ENCODE measurements around the gene LMF1. TPM values are rescaled to one million over a fixed set of nuclear protein-coding genes. Genes with fewer than 3 reads are reported as not detected.

LMF1 gene
- polyA plus RNA-seq, 2 donors: 8.2 to 17.2 TPM

GRCh38 chr16:922051-922450 lies 48.7 kb downstream of the LMF1 start:
- H3K36me3 ChIP-seq (ENCODE audit: control insufficient read depth in 2 of 2, insufficient read depth in 2 of 2, low read length in 1 of 2): peaks cover 0 to 19% of the 10 kb centered on the region in 2 donors
- WGBS, 2 donors: 94 to 96% methylated on average over 13 of the region's 13 CpGs
- no peak overlapping the region for H3K4me3 ChIP-seq (ENCODE audit: low read depth in 1 of 2, low read length in 2 of 2)
- peaks cover 0 to 5% of the 10 kb centered on the region in 2 donors for H3K9me3 ChIP-seq (ENCODE audit: control insufficient read depth in 2 of 2, insufficient read depth in 1 of 2, low read depth in 1 of 2, low read length in 1 of 2)
- peaks cover 2% of the 10 kb centered on the region in 2 donors for H3K4me1 ChIP-seq (ENCODE audit: control insufficient read depth in 2 of 2, insufficient read depth in 2 of 2, low read length in 1 of 2)
- no peak overlapping the region for H3K27ac ChIP-seq (ENCODE audit: low read depth in 2 of 2, low read length in 1 of 2)
- H3K27me3 ChIP-seq (ENCODE audit: control insufficient read depth in 1 of 2, insufficient read depth in 2 of 2, low read length in 2 of 2): no peaks in the 10 kb centered on the region

- Histone ChIP-seq H3K9me3 (ENCODE audit: control insufficient read depth in 2 of 2, insufficient read depth in 1 of 2, low read depth in 1 of 2, low read length in 1 of 2) (peaks cover 0 to 5% of the 10 kb centered on the region in 2 donors), H3K4me3 (ENCODE audit: low read depth in 1 of 2, low read length in 2 of 2) (no peak overlapping the region), H3K36me3 (ENCODE audit: control insufficient read depth in 2 of 2, insufficient read depth in 2 of 2, low read length in 1 of 2) (peaks cover 0 to 19% of the 10 kb centered on the region in 2 donors), H3K27ac (ENCODE audit: low read depth in 2 of 2, low read length in 1 of 2) (no peak overlapping the region), H3K27me3 (ENCODE audit: control insufficient read depth in 1 of 2, insufficient read depth in 2 of 2, low read length in 2 of 2) (no peaks in the 10 kb centered on the region), H3K4me1 (ENCODE audit: control insufficient read depth in 2 of 2, insufficient read depth in 2 of 2, low read length in 1 of 2) (peaks cover 2% of the 10 kb centered on the region in 2 donors)
- WGBS, 2 donors: 92 to 94% methylated on average over 32 of the region's 32 CpGs
Observed at GRCh38 chr16:921321-921905, 49.4 kb downstream of the LMF1 start.

- Histone ChIP-seq H3K4me1 (ENCODE audit: control insufficient read depth in 2 of 2, insufficient read depth in 2 of 2, low read length in 1 of 2) (peaks cover 0 to 2% of the 10 kb centered on the region in 2 donors), H3K36me3 (ENCODE audit: control insufficient read depth in 2 of 2, insufficient read depth in 2 of 2, low read length in 1 of 2) (peaks cover 0 to 12% of the 10 kb centered on the region in 2 donors), H3K27ac (ENCODE audit: low read depth in 2 of 2, low read length in 1 of 2) (no peak overlapping the region), H3K27me3 (ENCODE audit: control insufficient read depth in 1 of 2, insufficient read depth in 2 of 2, low read length in 2 of 2) (no peaks in the 10 kb centered on the region), H3K4me3 (ENCODE audit: low read depth in 1 of 2, low read length in 2 of 2) (no peak overlapping the region), H3K9me3 (ENCODE audit: control insufficient read depth in 2 of 2, insufficient read depth in 1 of 2, low read depth in 1 of 2, low read length in 1 of 2) (peaks cover 0 to 4% of the 10 kb centered on the region in 2 donors)
- 80 to 82% methylated on average over 18 of the region's 18 CpGs for WGBS, 2 donors
Observed at GRCh38 chr16:920717-921116, 50.1 kb downstream of the LMF1 start.

GRCh38 chr16:920051-920681 lies 50.6 kb downstream of the LMF1 start:
- Histone ChIP-seq H3K4me1 (ENCODE audit: control insufficient read depth in 2 of 2, insufficient read depth in 2 of 2, low read length in 1 of 2) (peaks cover 0 to 2% of the 10 kb centered on the region in 2 donors), H3K4me3 (ENCODE audit: low read depth in 1 of 2, low read length in 2 of 2) (no peak overlapping the region), H3K27ac (ENCODE audit: low read depth in 2 of 2, low read length in 1 of 2) (no peak overlapping the region), H3K27me3 (ENCODE audit: control insufficient read depth in 1 of 2, insufficient read depth in 2 of 2, low read length in 2 of 2) (no peaks in the 10 kb centered on the region), H3K36me3 (ENCODE audit: control insufficient read depth in 2 of 2, insufficient read depth in 2 of 2, low read length in 1 of 2) (peaks cover 0 to 12% of the 10 kb centered on the region in 2 donors), H3K9me3 (ENCODE audit: control insufficient read depth in 2 of 2, insufficient read depth in 1 of 2, low read depth in 1 of 2, low read length in 1 of 2) (peaks cover 0 to 3% of the 10 kb centered on the region in 2 donors)
- WGBS, 2 donors: 71 to 81% methylated on average over 23 of the region's 23 CpGs

- Histone ChIP-seq H3K36me3 (ENCODE audit: control insufficient read depth in 2 of 2, insufficient read depth in 2 of 2, low read length in 1 of 2) (peaks cover 0 to 10% of the 10 kb centered on the region in 2 donors), H3K4me1 (ENCODE audit: control insufficient read depth in 2 of 2, insufficient read depth in 2 of 2, low read length in 1 of 2) (peaks cover 0 to 2% of the 10 kb centered on the region in 2 donors), H3K27ac (ENCODE audit: low read depth in 2 of 2, low read length in 1 of 2) (no peak overlapping the region), H3K27me3 (ENCODE audit: control insufficient read depth in 1 of 2, insufficient read depth in 2 of 2, low read length in 2 of 2) (no peaks in the 10 kb centered on the region), H3K9me3 (ENCODE audit: control insufficient read depth in 2 of 2, insufficient read depth in 1 of 2, low read depth in 1 of 2, low read length in 1 of 2) (peaks cover 0 to 3% of the 10 kb centered on the region in 2 donors), H3K4me3 (ENCODE audit: low read depth in 1 of 2, low read length in 2 of 2) (no peak overlapping the region)
- WGBS, 2 donors: 91 to 93% methylated on average over 15 of the region's 15 CpGs
Observed at GRCh38 chr16:919658-920050, 51.1 kb downstream of the LMF1 start.

GRCh38 chr16:918741-919657 lies 51.8 kb downstream of the LMF1 start:
- peaks cover 0 to 3% of the 10 kb centered on the region in 2 donors for H3K9me3 ChIP-seq (ENCODE audit: control insufficient read depth in 2 of 2, insufficient read depth in 1 of 2, low read depth in 1 of 2, low read length in 1 of 2)
- H3K36me3 ChIP-seq (ENCODE audit: control insufficient read depth in 2 of 2, insufficient read depth in 2 of 2, low read length in 1 of 2): peaks cover 0 to 14% of the 10 kb centered on the region in 2 donors
- no peak overlapping the region for H3K4me3 ChIP-seq (ENCODE audit: low read depth in 1 of 2, low read length in 2 of 2)
- H3K27me3 ChIP-seq (ENCODE audit: control insufficient read depth in 1 of 2, insufficient read depth in 2 of 2, low read length in 2 of 2): no peaks in the 10 kb centered on the region
- H3K27ac ChIP-seq (ENCODE audit: low read depth in 2 of 2, low read length in 1 of 2): no peak overlapping the region
- H3K4me1 ChIP-seq (ENCODE audit: control insufficient read depth in 2 of 2, insufficient read depth in 2 of 2, low read length in 1 of 2): peaks cover 0 to 2% of the 10 kb centered on the region in 2 donors
- WGBS, 2 donors: 95% methylated on average over 47 of the region's 47 CpGs

- Histone ChIP-seq H3K27me3 (ENCODE audit: control insufficient read depth in 1 of 2, insufficient read depth in 2 of 2, low read length in 2 of 2) (no peaks in the 10 kb centered on the region), H3K27ac (ENCODE audit: low read depth in 2 of 2, low read length in 1 of 2) (no peak overlapping the region), H3K36me3 (ENCODE audit: control insufficient read depth in 2 of 2, insufficient read depth in 2 of 2, low read length in 1 of 2) (peaks cover 0 to 15% of the 10 kb centered on the region in 2 donors), H3K4me1 (ENCODE audit: control insufficient read depth in 2 of 2, insufficient read depth in 2 of 2, low read length in 1 of 2) (peaks cover 0 to 2% of the 10 kb centered on the region in 2 donors), H3K9me3 (ENCODE audit: control insufficient read depth in 2 of 2, insufficient read depth in 1 of 2, low read depth in 1 of 2, low read length in 1 of 2) (peaks cover 0 to under 1% of the 10 kb centered on the region in 2 donors), H3K4me3 (ENCODE audit: low read depth in 1 of 2, low read length in 2 of 2) (no peak overlapping the region)
- WGBS, 2 donors: 83% methylated on average over 20 of the region's 20 CpGs
Observed at GRCh38 chr16:918068-918467, 52.7 kb downstream of the LMF1 start.

- WGBS, 2 donors: 92 to 93% methylated on average over 21 of the region's 21 CpGs
- Histone ChIP-seq H3K36me3 (ENCODE audit: control insufficient read depth in 2 of 2, insufficient read depth in 2 of 2, low read length in 1 of 2) (peaks cover 0 to 18% of the 10 kb centered on the region in 2 donors), H3K9me3 (ENCODE audit: control insufficient read depth in 2 of 2, insufficient read depth in 1 of 2, low read depth in 1 of 2, low read length in 1 of 2) (no peaks in the 10 kb centered on the region)
Observed at GRCh38 chr16:917591-918061, 53.2 kb downstream of the LMF1 start.

GRCh38 chr16:916035-916799 lies 54.6 kb downstream of the LMF1 start:
- Histone ChIP-seq H3K27ac (ENCODE audit: low read depth in 2 of 2, low read length in 1 of 2) (no peak overlapping the region), H3K9me3 (ENCODE audit: control insufficient read depth in 2 of 2, insufficient read depth in 1 of 2, low read depth in 1 of 2, low read length in 1 of 2) (no peaks in the 10 kb centered on the region), H3K4me1 (ENCODE audit: control insufficient read depth in 2 of 2, insufficient read depth in 2 of 2, low read length in 1 of 2) (no peaks in the 10 kb centered on the region), H3K36me3 (ENCODE audit: control insufficient read depth in 2 of 2, insufficient read depth in 2 of 2, low read length in 1 of 2) (peaks cover 0 to 17% of the 10 kb centered on the region in 2 donors), H3K4me3 (ENCODE audit: low read depth in 1 of 2, low read length in 2 of 2) (no peak overlapping the region), H3K27me3 (ENCODE audit: control insufficient read depth in 1 of 2, insufficient read depth in 2 of 2, low read length in 2 of 2) (no peaks in the 10 kb centered on the region)
- 89 to 91% methylated on average over 26 of the region's 26 CpGs for WGBS, 2 donors

More at GRCh38 chr16:917591-918061, 53.2 kb downstream of the LMF1 start:
- Histone ChIP-seq H3K4me1 (ENCODE audit: control insufficient read depth in 2 of 2, insufficient read depth in 2 of 2, low read length in 1 of 2) (peaks cover 0 to 2% of the 10 kb centered on the region in 2 donors), H3K4me3 (ENCODE audit: low read depth in 1 of 2, low read length in 2 of 2) (no peak overlapping the region), H3K27me3 (ENCODE audit: control insufficient read depth in 1 of 2, insufficient read depth in 2 of 2, low read length in 2 of 2) (no peaks in the 10 kb centered on the region), H3K27ac (ENCODE audit: low read depth in 2 of 2, low read length in 1 of 2) (no peak overlapping the region)
